ENCODE results near the gene SIGLEC15.

Gene SIGLEC15

GRCh38 chr18:45860492-45860891 is 35.0 kb downstream of the SIGLEC15 start:
- DNase-seq (ENCODE audit: extremely low read depth, low read depth): no peak
- no peak for TF ChIP-seq CTCF (IDR thresholded peaks at IDR 0.05; ENCODE audit: low read depth, low read length)

DNA sequence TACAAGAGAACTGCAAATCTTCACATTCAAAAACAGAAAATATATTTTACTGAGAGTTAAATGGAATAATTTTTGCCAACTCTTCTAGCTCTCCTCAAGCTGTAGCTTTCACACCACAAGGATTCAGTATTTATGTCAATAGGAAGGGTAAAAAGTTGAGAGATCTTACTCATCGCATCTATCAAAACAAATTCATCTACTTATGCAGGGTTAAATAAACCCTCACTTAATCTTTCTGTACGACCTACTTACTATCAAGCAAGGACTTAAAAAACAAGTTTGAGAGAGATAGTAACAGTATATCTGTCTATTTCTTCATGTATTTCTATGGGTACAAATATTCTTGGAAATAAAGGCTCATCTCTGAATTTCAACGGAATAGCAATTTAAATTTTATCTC is 35.5 kb downstream of the SIGLEC15 start:
- no peak for TF ChIP-seq CTCF (IDR thresholded peaks at IDR 0.05; ENCODE audit: low read depth, low read length)

DNA sequence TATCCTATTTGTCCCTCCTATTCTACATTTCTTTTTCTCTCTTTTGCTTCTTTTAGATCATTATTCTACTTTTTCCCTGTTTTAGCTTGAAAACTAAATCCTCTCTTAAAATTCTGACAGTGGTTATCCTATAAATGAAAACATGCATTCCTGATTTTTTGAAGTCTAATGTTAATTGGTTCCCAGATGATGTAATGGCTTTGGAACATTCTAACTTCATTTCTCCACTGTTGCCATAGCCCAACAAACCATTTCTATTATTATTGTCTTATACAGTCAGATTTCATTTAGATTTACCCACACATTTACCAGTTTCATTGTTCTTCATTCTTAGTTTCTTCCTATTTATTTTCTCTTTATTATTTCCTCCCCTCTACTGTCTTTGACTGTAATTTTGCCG is 36.5 kb downstream of the SIGLEC15 start:
- no peak for TF ChIP-seq CTCF (IDR thresholded peaks at IDR 0.05; ENCODE audit: low read depth, low read length)
- DNase-seq (ENCODE audit: extremely low read depth, low read depth): no peak

More for the DNA sequence above, 35.5 kb downstream of the SIGLEC15 start:
- no peak for DNase-seq (ENCODE audit: extremely low read depth, low read depth)

DNA sequence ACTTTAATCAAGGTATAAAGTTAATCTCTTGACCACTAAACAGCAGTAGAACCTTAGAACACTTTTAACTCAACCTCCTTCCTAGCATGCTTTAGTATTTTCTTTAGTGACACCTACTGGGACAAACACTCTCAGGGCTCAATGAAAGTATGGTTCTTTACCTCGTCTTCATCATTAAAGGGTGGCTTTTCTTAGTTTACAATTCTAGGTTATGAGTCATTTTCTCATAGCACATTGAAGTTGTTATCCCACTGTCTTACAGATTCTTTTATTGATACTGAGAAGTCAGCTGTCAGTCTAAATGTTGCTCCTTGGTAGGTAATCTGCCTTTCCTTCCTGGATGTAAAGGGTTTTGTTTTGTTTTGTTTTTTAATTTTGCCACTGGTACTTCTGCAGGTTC is 38.0 kb downstream of the SIGLEC15 start:
- DNase-seq (ENCODE audit: extremely low read depth, low read depth): no peak

DNA sequence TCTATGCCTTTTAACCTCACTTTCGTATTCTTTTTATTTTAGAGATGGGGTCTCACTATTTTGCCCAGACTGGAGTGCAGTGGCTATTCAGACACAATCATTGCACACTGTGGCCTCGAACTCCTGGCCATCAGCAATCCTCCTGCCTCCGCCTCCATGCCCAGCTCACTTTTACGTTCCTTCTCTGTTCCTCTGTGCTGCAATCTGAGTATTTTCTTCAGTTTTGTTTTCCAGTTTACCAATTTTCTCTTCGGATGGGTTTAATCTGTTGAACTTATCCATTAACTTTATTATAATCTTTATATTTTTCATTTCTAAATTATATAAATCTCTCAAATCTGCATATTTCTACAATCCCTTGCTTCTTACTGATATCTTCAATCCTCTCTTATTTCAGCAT is 38.6 kb downstream of the SIGLEC15 start:
- no peak for DNase-seq (ENCODE audit: extremely low read depth, low read depth)
- TF ChIP-seq CTCF (IDR thresholded peaks at IDR 0.05; ENCODE audit: low read depth, low read length): no peak

More for the DNA sequence above, 38.0 kb downstream of the SIGLEC15 start:
- no peak for TF ChIP-seq CTCF (IDR thresholded peaks at IDR 0.05; ENCODE audit: low read depth, low read length)

DNA sequence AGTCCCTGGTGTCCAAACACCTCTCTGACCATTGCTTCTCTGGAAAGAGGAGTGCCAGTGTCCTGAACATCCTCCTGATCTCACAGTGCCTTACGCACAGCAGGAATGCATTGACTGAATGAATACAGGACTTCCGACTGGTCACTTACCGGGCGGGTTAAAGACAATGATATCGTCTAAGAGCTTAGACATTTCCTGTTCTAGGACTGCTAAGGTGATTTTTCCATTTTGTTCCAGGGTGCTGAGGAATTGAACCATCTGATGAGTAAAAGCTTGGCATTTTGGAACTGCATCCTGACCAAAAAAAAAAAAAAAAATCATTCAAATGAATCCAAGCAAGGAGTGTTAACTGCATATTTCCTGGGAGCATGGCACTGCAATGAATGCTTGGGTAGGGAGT is 40.0 kb downstream of the SIGLEC15 start:
- no peak for DNase-seq (ENCODE audit: extremely low read depth, low read depth)

DNA sequence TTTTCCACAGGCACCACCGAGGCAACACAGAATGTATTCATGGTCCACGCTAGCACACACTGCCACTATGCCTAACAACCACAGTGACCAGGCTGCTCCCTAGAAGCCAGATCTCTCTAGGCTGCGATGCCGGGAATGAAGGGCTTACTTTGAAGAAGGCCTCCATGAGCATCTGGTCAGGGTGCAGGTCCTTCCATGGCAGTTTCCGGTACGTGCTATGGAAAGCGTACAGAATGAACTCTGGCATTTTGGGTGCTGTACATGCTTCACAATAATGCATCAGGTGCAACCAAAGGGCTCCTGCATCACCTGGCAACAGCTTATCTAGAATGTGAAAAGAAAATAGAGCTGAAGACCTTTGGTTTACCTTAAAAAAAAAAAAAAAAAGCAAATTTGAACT is 44.9 kb downstream of the SIGLEC15 start:
- TF ChIP-seq CTCF (IDR thresholded peaks at IDR 0.05; ENCODE audit: low read depth, low read length): no peak
- DNase-seq (ENCODE audit: extremely low read depth, low read depth): no peak

More for the DNA sequence above, 40.0 kb downstream of the SIGLEC15 start:
- TF ChIP-seq CTCF (IDR thresholded peaks at IDR 0.05; ENCODE audit: low read depth, low read length): no peak

All from AG09319 (cell line).